GM12892 (cell line): ENCODE data around the gene PRELP.

Experiments used
- POLR2A ChIP-seq: IDR thresholded peaks from 2 replicates; pipeline ENCODE4 v1.6.1; 2011; ENCODE audit warnings: low read depth, low read length, control low read depth
- TAF1 ChIP-seq: IDR thresholded peaks from 2 replicates; pipeline ENCODE4 v1.6.1; 2011; ENCODE audit warnings: low read depth, mild to moderate bottlenecking, control low read depth, low read length, borderline replicate concordance

GRCh38 chr1:203441766-203442165, 33.8 kb upstream of the PRELP start:
- TF ChIP-seq POLR2A: no peak
- no peak for TF ChIP-seq TAF1
